Suprapubic skin (tissue), 4 donors: Measurements from ENCODE around the gene ITPA.

Experiments
- POLR2A ChIP-seq, 2 donors: fragments of 450-650 bp; IDR thresholded peaks; one replicate each; pipeline ENCODE4 v1.6.1; 2017; ENCODE audit warnings: antibody characterized with exemption in 2 of 2, mild to moderate bottlenecking in 2 of 2, moderate library complexity in 2 of 2
- POLR2AphosphoS5 ChIP-seq, 3 donors: sonication (generic); formaldehyde crosslinking; IDR thresholded peaks; one replicate each; pipeline ENCODE4 v1.6.1; 2017; ENCODE audit warnings: antibody characterized with exemption in 3 of 3
- TF ChIP-seq, protein P1 (sequence below), 2 donors: fragments of 200-600 bp in 1 of 2; fragments of 450-650 bp in 1 of 2; sonication (generic) in 1 of 2; IDR thresholded peaks; one replicate each; pipeline ENCODE4 v1.5.1; 2016 to 2019; ENCODE audit warnings: antibody characterized with exemption in 2 of 2, mild to moderate bottlenecking in 1 of 2, moderate library complexity in 1 of 2

DNA sequence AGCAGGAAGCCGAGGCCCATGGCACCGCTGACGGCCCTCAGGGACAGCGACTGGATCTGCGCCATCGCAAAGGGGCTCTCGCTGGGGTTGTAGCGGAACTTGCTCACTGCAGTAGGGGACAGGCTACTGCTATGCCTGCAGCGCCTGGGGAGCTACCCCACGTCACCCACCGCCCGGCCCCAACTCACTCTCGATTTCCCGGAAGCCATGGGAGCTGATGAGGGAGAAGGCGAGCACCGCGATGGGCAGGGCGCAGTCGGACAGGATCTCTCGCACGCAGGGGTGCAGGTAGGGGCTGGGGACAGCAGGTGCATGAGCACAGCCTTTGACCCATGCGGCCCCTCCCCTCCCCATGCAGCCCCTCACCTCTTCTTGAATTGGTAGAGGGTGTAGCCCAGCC is 19.9 kb downstream of the ITPA start:
- TF ChIP-seq, protein P1, sequence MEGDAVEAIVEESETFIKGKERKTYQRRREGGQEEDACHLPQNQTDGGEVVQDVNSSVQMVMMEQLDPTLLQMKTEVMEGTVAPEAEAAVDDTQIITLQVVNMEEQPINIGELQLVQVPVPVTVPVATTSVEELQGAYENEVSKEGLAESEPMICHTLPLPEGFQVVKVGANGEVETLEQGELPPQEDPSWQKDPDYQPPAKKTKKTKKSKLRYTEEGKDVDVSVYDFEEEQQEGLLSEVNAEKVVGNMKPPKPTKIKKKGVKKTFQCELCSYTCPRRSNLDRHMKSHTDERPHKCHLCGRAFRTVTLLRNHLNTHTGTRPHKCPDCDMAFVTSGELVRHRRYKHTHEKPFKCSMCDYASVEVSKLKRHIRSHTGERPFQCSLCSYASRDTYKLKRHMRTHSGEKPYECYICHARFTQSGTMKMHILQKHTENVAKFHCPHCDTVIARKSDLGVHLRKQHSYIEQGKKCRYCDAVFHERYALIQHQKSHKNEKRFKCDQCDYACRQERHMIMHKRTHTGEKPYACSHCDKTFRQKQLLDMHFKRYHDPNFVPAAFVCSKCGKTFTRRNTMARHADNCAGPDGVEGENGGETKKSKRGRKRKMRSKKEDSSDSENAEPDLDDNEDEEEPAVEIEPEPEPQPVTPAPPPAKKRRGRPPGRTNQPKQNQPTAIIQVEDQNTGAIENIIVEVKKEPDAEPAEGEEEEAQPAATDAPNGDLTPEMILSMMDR (IDR thresholded peaks at IDR 0.05) = no peak
- no peak for TF ChIP-seq POLR2A (IDR thresholded peaks at IDR 0.05)
- TF ChIP-seq POLR2AphosphoS5 (IDR thresholded peaks at IDR 0.05) = no peak
